Islet of Langerhans (tissue), 1 donor: Measurements from ENCODE around the gene EEF2KMT.
"Not testable (repeated sequence)": the region's sequence is repeated elsewhere in the genome, so short reads cannot be mapped to it uniquely, and the experiment has no call there.

ENCODE experiments used
- FAIRE-seq: peaks from one replicate; lab custom pipeline; 2011; peaks lifted over from hg19 to GRCh38; lab: Jason Lieb, UNC

The EEF2KMT gene

DNA sequence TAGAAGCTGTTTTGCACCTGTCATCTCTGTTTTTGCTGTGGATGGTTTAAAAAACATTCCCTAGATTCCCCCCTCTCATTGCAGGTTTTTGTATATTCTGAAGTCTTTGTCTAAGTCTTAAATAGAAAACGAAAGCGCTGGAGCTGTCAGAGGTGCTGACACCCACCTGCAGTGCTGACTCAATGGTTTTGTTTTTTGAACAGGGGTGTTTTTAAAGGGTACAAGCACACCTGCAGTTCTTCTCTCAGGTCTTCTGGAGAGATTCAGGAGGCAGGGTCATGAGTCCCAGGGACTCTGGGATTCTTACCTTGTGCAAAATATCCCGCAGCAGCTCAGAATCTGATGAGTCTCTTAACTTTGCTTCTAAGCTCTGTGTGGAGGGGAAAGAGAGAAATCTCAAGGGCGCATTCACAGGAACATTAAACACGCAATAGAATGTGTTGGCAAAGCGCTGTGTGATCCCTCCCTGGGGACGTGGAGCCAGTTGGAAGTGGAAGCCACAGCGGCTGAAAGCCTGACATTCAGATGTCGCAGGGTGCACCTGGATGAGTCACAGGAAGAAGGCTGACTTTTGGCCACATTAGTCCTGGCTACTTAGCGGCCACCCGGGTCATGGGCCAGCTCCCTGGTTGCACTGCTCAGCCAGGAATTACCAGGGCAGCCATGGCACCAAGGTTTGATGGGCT lies 2.3 kb downstream of the EEF2KMT start:
- not testable (repeated sequence) for FAIRE-seq

DNA sequence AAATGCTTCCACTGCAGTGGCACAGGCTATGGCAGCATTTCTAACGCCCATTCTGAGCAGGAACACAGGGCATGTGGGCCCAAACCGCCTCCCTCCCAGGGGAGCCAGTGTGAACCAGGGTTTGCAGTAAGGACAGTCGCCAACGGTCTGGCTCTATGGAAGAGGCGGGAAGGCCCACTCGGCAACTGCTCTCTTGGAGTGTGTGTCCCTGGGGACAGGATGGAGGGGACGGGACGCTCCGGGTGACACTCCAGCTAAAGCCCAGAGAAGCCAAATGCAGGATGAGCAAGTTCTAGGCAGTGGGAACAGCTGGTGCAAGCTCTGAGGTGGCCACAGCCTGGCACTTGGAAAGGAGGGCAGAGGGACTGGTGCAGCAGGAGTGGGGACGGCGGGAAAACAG lies 3.8 kb downstream of the EEF2KMT start:
- not testable (repeated sequence) for FAIRE-seq

DNA sequence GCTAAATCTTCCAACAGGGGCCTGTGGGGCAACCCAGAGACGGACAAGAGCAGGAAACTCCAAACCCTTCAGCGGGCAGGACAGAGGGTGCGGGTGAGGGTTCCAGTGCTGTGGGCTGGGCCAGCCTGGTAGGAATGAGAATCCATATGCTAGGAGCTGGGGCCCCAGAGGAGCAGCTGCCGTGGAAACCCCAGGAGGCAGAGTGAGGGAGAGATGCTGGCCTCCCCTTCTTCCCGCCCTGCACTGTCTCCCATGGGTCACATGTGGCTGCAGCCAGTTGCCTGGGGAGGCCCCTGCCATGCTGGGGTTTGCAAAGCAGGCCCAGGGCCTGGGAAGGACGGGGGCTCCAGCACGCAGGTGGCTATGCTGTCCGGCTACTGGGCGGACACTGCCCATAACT lies 4.5 kb downstream of the EEF2KMT start:
- not testable (repeated sequence) for FAIRE-seq

DNA sequence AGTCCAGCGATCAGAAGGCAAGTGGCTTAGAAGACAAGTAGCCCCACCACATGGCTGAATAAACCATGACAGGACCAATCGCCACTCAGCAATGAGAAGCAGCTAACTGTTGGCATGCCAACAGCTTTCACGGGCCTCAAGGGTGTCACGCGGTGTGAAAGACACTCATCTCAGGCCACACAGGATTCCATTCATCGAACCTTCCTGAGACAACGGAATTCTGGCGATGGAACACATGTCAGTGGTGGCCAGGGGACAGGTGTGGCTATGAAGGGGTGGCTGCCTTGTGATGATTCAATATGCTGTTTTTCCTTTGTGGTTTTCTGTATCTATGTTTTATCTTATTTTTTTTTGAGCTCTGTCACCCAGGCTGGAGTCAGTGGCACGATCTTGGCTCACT lies 7.0 kb downstream of the EEF2KMT start:
- not testable (repeated sequence) for FAIRE-seq

DNA sequence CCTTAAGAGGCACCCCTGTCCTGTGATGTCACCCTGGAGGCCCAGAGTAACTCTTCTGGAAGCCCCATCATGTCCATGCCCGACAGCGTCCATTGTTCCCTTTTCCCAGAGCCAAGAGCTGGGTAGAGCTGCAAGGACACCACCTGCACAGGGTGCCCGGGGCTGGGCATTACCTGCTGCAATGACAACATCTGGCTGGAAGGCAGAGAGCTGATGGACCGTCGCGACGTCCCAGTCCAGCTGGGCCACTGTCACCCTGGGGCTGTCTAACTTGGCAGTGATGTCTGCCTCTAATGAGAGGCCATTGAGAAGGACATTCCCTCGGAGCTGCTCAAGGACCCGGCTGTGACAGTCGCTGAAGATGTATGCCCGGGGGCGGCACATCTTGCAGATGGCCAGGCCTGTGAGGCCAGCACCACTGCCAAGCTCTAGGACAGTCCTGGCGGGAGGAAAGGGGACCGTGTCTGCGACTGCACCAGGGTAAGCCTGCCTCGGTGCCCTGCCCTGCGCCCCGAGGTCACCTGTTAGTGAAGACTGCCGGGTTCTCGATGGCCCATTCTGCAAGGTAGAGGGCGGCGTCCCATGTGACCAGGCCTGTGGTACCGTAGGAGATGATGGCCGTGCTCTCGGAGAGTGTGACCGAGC lies 7.6 kb downstream of the EEF2KMT start:
- not testable (repeated sequence) for FAIRE-seq

DNA sequence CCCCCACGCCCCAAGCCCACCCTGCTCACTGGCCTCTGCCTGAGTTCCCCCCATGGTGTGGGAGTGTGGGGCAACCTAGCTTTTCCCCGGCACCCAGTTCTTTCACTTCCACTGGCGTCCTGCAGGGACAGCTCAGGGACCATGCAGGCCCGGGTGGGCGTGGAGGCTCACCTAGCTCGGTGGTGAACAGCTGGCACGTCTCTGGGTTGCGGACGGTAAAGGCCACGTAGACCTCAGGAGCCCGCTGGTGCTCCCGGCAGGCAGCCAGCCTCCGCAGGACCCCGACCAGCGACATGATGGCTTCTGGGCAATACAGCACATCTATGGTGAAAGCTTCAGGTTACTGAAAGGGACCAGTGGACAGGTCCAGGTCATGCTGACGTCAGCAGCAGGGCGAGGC lies 8.7 kb downstream of the EEF2KMT start:
- not testable (repeated sequence) for FAIRE-seq

DNA sequence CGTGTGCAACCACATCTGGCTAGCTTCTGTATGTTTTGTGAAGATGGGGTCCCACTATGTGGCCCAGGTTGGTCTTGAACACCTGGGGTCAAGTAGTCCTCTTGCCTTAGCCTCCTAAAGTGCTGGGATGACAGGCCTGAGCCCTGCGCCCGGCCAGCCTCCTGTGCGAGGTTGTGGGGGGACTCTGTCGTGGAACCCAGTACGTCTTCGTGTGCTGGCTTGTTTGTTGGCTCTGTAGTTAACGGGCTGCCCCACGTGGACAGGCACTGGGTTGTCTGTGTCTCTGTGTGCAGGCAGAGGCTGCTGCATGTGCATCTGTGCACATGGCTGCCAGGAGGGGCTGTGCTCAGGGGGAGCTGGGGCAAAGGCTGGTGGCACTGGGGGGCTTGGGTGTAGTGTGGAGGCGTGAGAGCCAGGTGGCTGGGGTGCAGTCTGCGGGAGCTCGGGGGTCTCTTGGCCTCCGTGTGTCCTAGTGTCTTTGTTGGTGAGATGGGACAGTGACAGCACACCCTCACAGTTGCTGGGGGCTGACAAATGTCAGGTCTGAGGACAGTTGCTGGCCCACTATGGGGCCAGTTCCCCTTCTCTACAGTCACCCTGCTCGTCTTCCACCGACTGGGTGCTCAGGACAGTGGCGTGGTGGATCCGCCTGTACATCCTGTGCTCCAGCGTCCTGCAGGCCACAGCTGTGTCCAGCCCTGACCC lies 9.4 kb downstream of the EEF2KMT start:
- not testable (repeated sequence) for FAIRE-seq

DNA sequence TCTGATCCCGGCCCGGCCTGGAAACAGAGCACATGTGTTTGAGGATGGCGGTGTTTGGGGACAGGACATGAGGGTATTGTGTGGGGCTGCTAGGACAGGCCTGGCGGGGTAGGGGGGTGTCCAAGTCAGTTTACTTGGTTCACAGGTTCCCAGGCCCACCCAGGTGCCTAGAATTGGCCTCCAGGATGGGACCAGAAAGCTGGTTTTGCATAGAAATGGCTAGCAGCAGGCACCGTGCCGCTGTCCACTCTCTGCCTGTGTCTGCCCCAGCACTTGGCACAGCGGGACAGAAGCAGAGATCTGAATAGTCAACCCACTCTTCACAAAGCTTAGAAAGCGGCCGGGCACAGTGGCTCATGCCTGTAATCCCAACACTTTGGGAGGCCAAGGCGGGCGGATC lies 11.9 kb downstream of the EEF2KMT start:
- not testable (repeated sequence) for FAIRE-seq

DNA sequence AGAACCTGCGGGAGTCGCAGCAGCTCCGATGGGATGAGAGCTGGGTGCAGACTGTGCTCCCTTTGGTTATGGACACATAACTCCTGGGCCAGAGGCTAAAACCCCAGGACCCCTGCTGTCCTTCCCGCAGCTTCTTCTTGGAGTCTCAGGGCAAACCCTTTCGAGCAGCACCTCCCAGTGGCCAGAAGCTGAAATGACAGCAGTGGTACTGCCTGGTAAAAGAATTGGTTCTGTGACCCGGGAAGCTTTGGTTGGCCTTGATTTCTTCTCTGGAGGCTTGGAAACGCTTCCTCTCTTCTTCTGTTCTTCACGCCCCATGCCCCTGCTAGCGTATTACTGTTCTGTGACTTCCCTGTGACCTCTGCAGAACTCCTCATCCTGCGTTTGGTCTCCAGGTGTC lies 12.8 kb downstream of the EEF2KMT start:
- not testable (repeated sequence) for FAIRE-seq

DNA sequence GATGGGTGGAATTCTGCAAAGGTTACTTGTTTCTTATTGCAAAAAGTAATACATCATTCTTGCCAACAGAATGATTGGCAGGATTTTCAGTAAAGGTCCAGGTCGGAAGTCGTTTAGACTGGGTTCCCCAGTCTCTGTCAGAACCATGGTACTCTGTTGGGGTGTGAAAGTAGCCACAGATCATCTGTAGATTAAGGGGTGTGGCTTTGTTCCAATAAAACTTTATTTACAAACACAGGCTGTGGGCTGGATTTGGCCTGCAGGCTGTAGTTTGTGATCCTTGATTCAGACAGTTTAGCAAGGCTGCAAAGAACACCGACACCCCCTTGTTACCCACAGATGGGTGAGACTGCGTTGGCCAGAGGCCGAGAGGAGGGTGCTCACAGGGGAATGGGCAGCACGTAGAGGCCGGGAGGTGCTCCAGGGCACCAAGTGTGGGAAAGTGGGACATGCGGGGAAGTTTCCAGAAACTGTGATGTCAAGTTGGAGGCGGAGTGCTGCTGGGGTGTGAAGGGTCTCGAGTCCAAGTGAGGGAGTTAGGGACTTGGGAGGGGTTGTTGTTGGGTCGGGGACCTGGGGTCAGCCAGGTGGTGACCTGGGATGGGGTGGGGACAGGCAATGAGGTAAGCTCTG lies 13.4 kb downstream of the EEF2KMT start:
- FAIRE-seq = not testable (repeated sequence)

DNA sequence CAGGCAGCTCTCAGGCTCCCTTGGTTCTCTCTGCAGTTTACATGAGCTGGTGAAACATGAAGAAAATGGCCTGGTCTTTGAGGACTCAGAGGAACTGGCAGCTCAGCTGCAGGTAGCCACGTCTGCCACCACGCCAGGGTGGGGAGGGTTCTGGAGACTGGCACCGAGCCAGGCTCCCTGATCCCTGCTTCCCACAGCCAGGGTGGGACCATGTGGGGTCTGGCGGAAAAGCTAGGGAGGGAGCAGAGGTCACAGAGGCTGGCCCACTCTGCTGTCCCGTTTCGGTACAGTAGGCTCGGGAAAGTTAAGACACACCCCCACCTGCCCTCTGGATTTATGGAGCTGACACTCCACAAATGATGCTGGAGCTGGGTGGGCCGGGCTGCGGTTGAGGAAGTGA lies 13.9 kb downstream of the EEF2KMT start:
- not testable (repeated sequence) for FAIRE-seq

DNA sequence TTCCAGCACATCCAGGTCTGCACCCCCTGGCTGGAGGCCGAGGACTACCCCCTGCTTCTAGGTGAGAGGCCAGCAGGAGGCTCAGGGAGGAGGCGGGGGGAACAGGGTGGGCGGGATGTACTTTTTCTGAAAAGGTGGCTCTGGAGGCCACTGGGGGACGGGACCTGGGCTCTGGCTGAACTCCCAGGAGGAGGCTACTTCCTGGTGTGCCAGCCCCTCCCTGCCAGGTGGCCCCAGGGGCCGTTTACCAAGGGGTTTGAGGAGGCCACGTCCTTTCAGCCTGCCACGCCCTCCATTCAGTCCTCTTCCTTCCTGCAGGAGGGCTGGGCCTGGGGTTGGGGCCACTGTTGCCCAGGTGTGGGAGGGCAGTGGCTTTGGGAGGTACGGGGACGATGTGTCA lies 16.6 kb downstream of the EEF2KMT start:
- not testable (repeated sequence) for FAIRE-seq

DNA sequence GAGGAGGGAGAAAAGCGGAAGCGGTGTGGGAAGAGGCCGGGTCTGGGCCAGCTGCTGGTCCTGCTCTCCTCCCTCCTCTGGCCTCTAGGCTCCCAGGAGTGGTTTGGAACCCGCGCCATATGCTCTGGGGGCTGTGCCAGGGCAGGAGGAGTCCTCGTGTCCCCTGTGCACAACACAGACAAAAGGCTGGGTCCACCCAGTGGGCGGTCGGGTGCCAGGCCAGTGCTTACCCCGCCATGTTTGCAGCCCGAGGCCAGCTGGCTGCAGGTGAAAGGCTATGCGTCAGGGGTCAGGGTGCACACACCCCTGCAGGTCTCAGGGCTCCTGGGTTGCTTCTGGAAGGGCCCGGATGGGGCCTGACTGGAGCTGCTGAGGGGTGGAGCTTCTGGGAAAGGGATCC lies 17.1 kb downstream of the EEF2KMT start:
- not testable (repeated sequence) for FAIRE-seq

DNA sequence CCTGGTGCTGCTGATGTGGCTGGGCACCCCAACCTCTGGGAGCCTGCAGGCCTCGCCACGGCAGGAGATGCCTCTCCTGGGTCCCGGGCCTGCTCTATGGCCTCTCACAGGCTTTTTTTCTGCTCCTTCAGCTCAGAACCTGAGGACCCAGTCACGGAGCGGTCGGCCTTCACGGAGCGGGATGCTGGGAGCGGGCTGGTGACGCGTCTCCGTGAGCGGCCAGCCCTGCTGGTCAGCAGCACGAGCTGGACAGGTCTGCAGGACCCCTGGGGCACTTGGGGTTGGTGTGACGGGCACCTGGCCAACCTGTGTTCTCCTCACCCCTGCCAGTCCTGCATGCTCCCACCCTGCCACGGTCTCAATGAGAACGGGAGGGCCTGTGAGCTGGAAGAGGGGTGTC lies 19.0 kb downstream of the EEF2KMT start:
- FAIRE-seq = no peak

DNA sequence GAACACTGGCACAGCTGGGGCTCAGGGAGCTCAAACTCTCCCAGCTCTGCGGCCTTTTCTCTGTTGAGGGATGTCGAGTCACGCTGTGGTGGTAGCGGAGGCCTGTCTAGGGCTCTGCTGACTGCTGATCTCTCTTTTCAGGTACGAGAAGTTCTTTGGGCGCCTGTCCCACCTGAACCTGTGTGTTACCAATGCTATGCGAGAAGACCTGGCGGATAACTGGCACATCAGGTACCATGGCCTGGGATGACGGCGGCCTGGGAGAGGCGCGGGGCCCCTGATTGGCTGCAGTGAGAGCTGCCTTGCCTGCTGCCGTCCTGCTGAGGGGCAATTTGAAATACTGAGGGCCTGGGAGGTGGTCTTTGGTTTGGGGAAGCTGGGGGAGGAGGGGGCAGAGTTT lies 20.3 kb downstream of the EEF2KMT start:
- FAIRE-seq = no peak

DNA sequence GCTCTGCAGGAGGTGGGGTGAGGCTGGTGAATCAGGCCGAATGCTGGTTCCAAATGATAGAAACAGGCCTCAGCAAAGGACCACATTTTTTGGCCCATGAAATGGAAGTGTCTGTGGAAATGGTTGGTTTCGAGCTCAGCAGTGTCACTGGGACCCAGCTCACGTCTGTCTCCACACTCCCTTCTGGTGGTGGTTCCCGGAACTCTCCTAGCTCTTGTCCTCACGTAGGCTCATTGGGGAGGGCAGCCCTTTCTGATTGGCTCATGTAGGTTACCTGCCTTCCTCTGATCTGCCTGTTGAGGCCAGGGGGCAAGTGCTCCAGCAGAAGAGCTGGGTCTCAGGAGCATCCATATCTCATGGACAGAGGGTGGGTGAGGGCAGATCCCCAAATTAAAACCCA lies 22.0 kb downstream of the EEF2KMT start:
- no peak for FAIRE-seq

DNA sequence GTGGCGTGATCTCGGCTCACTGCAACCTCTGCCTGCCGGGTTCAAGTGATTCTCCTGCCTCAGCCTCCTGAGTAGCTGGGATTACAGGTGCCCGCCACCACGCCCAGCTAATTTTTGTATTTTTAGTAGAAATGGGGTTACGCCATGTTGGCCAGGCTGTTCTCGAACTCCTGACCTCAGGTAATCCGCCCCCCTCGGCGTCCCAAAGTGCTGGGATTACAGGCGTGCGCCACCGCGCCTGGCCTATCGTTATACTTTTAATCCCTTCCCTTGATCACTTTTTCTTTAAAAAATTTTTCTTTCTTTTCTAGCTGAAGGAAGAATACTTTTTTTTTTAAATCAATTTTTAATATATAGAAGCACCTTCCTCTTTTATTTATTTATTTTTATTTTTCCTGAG lies 23.8 kb downstream of the EEF2KMT start:
- not testable (repeated sequence) for FAIRE-seq

DNA sequence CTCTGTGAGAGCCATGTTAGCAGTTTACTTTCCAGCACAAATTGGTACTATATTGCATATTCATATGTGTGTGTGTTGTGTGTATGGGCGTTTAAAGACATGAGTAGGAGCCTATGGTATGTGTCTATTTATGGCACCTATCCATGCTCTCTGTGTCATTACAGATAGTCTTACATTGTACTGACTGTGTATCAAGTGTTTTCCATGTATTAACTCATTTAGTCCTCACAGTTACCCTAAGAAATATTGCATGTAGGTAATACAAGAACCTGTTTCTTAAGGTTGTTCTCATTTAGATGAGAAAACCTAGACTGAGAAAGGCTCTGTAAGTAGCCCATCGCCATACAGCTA lies 24.3 kb downstream of the EEF2KMT start:
- FAIRE-seq = no peak

DNA sequence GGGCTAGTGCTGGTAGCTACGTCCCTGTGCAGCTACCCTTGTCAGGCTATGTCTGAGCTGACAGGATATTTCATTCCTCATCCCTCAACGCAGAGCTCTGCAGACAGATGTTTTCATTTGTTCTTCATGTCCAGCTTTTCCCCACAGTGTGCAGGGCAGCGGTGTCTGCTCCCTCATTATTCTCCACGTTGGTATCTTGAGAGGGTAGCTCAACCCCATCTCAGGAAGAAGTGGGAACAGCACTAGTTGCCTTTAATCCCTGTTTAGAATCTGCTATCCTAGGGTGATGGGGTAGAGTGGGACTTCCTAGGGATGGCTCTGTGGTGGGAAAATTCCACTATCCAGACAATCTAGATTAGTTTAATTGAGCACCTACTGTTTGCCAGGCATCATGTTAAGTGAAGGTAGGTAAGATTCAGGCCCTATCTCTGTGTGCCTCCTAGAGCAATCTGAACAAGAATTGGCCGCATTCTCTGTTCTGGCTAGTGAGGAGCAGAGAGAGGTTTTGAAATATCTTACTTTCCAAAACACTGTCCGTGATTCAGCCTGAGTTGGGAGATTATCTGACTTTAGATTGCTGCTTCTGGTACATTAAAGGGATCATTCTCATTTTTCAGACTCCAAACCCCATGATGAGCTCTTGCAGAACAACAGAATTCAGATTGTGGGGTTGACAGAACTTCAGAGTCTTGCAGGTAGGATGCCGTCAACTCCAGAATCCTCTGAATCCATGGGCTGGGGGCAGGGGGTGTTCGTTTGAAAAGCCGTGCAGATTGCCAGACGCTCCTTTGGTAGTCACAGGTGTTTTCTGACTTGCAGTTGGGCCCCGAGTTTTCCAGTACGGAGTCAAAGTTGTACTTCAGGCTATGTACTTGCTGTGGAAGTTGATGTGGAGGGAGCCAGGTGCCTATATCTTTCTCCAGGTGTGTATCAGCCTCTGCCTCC lies 25.0 kb downstream of the EEF2KMT start:
- FAIRE-seq = no peak

DNA sequence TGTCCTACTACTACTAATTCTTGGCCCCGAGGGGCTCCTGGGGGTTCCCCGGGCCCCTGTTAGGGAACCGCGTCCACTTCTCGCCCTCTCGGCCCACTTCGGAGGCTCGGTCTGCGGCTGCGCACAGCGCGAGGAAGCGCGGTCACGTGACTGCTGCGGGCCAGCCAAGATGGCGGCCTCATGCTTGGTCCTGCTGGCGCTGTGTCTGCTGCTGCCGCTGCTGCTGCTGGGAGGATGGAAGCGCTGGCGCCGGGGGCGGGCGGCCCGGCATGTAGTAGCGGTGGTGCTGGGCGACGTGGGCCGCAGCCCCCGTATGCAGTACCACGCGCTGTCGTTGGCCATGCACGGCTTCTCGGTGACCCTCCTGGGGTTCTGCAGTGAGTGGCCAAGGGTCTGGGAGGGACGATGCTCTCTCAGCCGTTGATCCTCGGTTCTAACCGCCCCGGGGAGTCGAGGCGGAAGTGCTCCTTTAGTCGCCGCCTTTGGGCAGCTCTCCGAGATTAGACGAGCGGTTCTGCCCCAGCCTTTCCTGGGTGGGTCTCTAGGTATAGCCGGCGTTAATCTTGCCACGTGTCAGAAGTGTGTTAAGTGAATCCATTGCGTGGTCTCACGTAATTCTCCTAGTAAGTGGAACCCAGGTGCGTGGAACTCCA lies 25.8 kb downstream of the EEF2KMT start, which contains the start of gene ALG1:
TSS of gene ALG1 (plus strand) at position 163 of the 653 bp plus-strand sequence. CDS start at position 170, 7 bp downstream.
- no peak for FAIRE-seq

DNA sequence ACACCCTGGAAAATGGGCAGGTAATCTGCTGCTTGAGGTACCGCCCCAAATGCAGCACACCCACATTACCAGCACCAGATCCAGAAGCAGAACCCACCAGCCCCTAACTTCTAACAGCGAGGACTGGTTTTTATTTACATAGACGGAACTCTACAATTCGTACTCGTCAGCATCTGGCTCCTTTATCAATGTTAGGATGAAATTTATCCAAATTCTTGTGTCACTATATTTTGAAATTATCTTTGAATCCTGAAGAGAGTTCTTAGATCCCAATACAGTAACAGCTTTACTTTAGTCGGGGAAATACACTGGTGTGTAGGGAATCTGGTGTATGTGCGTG lies 26.3 kb downstream of the EEF2KMT start:
- FAIRE-seq = no peak
